Liver (tissue), 3 donors: ENCODE data around the gene CFDP1.

ENCODE experiments used
- ATF3 ChIP-seq: IDR thresholded peaks from 2 replicates; pipeline ENCODE4 v1.6.1; 2016; ENCODE audit warnings: antibody characterized with exemption
- CTCF ChIP-seq: fragments of 150-350 bp; IDR thresholded peaks from 2 replicates; pipeline ENCODE4 v1.5.1; 2017; ENCODE audit warnings: improper control_type of control experiment, low read depth, low read length; ENCODE audit not compliant: missing input control
- EGR1 ChIP-seq, 2 donors: IDR thresholded peaks; 2 replicates each; pipeline ENCODE4 v1.6.1; 2016 to 2018; ENCODE audit warnings: antibody characterized with exemption in 2 of 2, low read depth in 2 of 2
- FOXA1 ChIP-seq: IDR thresholded peaks from 2 replicates; pipeline ENCODE4 v1.6.1; 2016; ENCODE audit warnings: antibody characterized with exemption
- GABPA ChIP-seq, 2 donors: IDR thresholded peaks in 1 of 2; conservative IDR thresholded peaks in 1 of 2; 2 replicates each; pipeline ENCODE4 v1.6.1; 2016; ENCODE audit warnings: antibody characterized with exemption in 2 of 2, mild to moderate bottlenecking in 1 of 2, moderate library complexity in 1 of 2
- HNF4G ChIP-seq: IDR thresholded peaks from 2 replicates; pipeline ENCODE4 v1.6.1; 2016; ENCODE audit warnings: antibody characterized with exemption
- JUND ChIP-seq, 2 donors: IDR thresholded peaks; 2 replicates each; pipeline ENCODE4 v1.6.1; 2016; ENCODE audit warnings: antibody characterized with exemption in 2 of 2
- MAX ChIP-seq: IDR thresholded peaks from 2 replicates; pipeline ENCODE4 v1.6.1; 2016; ENCODE audit warnings: antibody characterized with exemption
- RAD21 ChIP-seq, 2 donors: IDR thresholded peaks; 2 replicates each; pipeline ENCODE4 v1.6.1; 2016; ENCODE audit warnings: antibody characterized with exemption in 2 of 2, mild to moderate bottlenecking in 2 of 2
- REST ChIP-seq: IDR thresholded peaks from 2 replicates; pipeline ENCODE4 v1.6.1; 2016; ENCODE audit warnings: antibody characterized with exemption, mild to moderate bottlenecking
- RXRA ChIP-seq, 2 donors: IDR thresholded peaks; 2 replicates each; pipeline ENCODE4 v1.6.1; 2017 to 2018; ENCODE audit warnings: antibody characterized with exemption in 2 of 2, mild to moderate bottlenecking in 1 of 2
- SP1 ChIP-seq: IDR thresholded peaks from 2 replicates; pipeline ENCODE4 v1.6.1; 2018; ENCODE audit warnings: antibody characterized with exemption, mild to moderate bottlenecking
- TAF1 ChIP-seq: conservative IDR thresholded peaks from 2 replicates; pipeline ENCODE4 v1.6.1; 2016; ENCODE audit warnings: antibody characterized with exemption, mild to moderate bottlenecking
- ZBTB33 ChIP-seq: IDR thresholded peaks from 2 replicates; pipeline ENCODE4 v1.6.1; 2016; ENCODE audit warnings: antibody characterized with exemption
- donor health status: healthy.
- donor health status: healthy.

- no peak for TF ChIP-seq GABPA (IDR thresholded peaks at IDR 0.05 in 1 of 2, conservative IDR thresholded peaks at IDR 0.05 in 1 of 2)
- no peak for TF ChIP-seq CTCF
- no peak for TF ChIP-seq REST
- no peak for TF ChIP-seq ATF3
- no peak for TF ChIP-seq RAD21 (IDR thresholded peaks at IDR 0.05)
- TF ChIP-seq SP1: no peak
- TF ChIP-seq MAX: no peak
- TF ChIP-seq TAF1: no peak
- TF ChIP-seq FOXA1: no peak
- no peak for TF ChIP-seq JUND (IDR thresholded peaks at IDR 0.05)
- no peak for TF ChIP-seq ZBTB33
- TF ChIP-seq RXRA (IDR thresholded peaks at IDR 0.05): no peak
- no peak for TF ChIP-seq HNF4G
- no peak for TF ChIP-seq EGR1 (IDR thresholded peaks at IDR 0.05; ENCODE audit: low read depth in 2 of 2)
These were observed 11.5 kb downstream of the CFDP1 start for GRCh38 chr16:75421820-75422126.
